H9 (cell line): Measurements from ENCODE around the gene TENM4. TPM values are rescaled to one million over a fixed set of nuclear protein-coding genes. Genes with fewer than 3 reads are reported as not detected.

Source experiments
- DNase-seq: peaks from one replicate; pipeline ENCODE4 v3.0.0-alpha.2; 2017
- H2AFZ ChIP-seq: one replicate; pipeline ENCODE4 v1.6.1; 2013; ENCODE audit warnings: mild to moderate bottlenecking, low read length, control low read depth, moderate library complexity
- H2AK5ac ChIP-seq: 2 replicates; pipeline ENCODE4 v1.6.1; 2013; ENCODE audit warnings: low read length, control low read depth, mixed read lengths; ENCODE audit not compliant: insufficient read length
- H2BK120ac ChIP-seq: one replicate; pipeline ENCODE4 v1.6.1; 2013; ENCODE audit warnings: low read depth, mild to moderate bottlenecking, low read length, control low read depth, inconsistent platforms; ENCODE audit not compliant: poor library complexity, severe bottlenecking
- H2BK12ac ChIP-seq: 2 replicates; pipeline ENCODE4 v1.6.1; 2013; ENCODE audit warnings: low read length, control low read depth, mixed read lengths, low read depth; ENCODE audit not compliant: insufficient read length
- H2BK15ac ChIP-seq: 2 replicates; pipeline ENCODE4 v1.6.1; 2013; ENCODE audit warnings: low read depth, low read length, control low read depth
- H2BK20ac ChIP-seq: one replicate; pipeline ENCODE4 v1.6.1; 2013; ENCODE audit warnings: low read depth, mild to moderate bottlenecking, low read length, control low read depth, inconsistent platforms; ENCODE audit not compliant: poor library complexity, severe bottlenecking
- H2BK5ac ChIP-seq: 2 replicates; pipeline ENCODE4 v1.6.1; 2013; ENCODE audit warnings: low read length, control low read depth, mixed read lengths; ENCODE audit not compliant: insufficient read length
- H3K14ac ChIP-seq: 2 replicates; pipeline ENCODE4 v1.6.1; 2013; ENCODE audit warnings: low read length, control low read depth; ENCODE audit not compliant: insufficient read depth
- H3K18ac ChIP-seq: 2 replicates; pipeline ENCODE4 v1.6.1; 2013; ENCODE audit warnings: low read depth, mild to moderate bottlenecking, mixed read lengths, low read length, control low read depth; ENCODE audit not compliant: insufficient read length
- H3K23ac ChIP-seq: 2 replicates; pipeline ENCODE4 v1.6.1; 2013; ENCODE audit warnings: low read length, control low read depth, mixed read lengths, low read depth; ENCODE audit not compliant: insufficient read length
- H3K23me2 ChIP-seq: 2 replicates; pipeline ENCODE4 v1.6.1; 2013; ENCODE audit warnings: low read depth, mild to moderate bottlenecking, mixed read lengths, low read length, control low read depth; ENCODE audit not compliant: insufficient read length, poor library complexity, severe bottlenecking
- H3K27ac ChIP-seq: 2 replicates; pipeline ENCODE4 v1.5.1; 2013; ENCODE audit warnings: low read length, control low read depth, mixed read lengths, low read depth; ENCODE audit not compliant: insufficient read length
- H3K27me3 ChIP-seq: 2 replicates; pipeline ENCODE4 v1.6.1; 2013; ENCODE audit warnings: low read length, control low read depth, inconsistent platforms; ENCODE audit not compliant: insufficient read depth
- H3K4ac ChIP-seq: 2 replicates; pipeline ENCODE4 v1.6.1; 2013; ENCODE audit warnings: low read depth, mild to moderate bottlenecking, control low read depth, inconsistent platforms, low read length, moderate library complexity
- H3K4me1 ChIP-seq: 2 replicates; pipeline ENCODE4 v1.6.1; 2013; ENCODE audit warnings: low read length, control low read depth, inconsistent platforms; ENCODE audit not compliant: insufficient read depth
- H3K4me2 ChIP-seq: 2 replicates; pipeline ENCODE4 v1.6.1; 2013; ENCODE audit warnings: low read length, control low read depth, mixed read lengths; ENCODE audit not compliant: insufficient read length, insufficient read depth
- H3K56ac ChIP-seq: 2 replicates; pipeline ENCODE4 v1.6.1; 2013; ENCODE audit warnings: low read depth, mild to moderate bottlenecking, mixed read lengths, low read length, control low read depth; ENCODE audit not compliant: insufficient read length
- H3K79me1 ChIP-seq: 2 replicates; pipeline ENCODE4 v1.6.1; 2013; ENCODE audit warnings: low read depth, mild to moderate bottlenecking, moderate library complexity, low read length, control low read depth, inconsistent platforms; ENCODE audit not compliant: insufficient read depth, poor library complexity, severe bottlenecking
- H3K79me2 ChIP-seq: 2 replicates; pipeline ENCODE4 v1.6.1; 2013; ENCODE audit warnings: low read length, control low read depth, inconsistent platforms; ENCODE audit not compliant: insufficient read depth
- H3K9ac ChIP-seq: 2 replicates; pipeline ENCODE4 v1.6.1; 2013; ENCODE audit warnings: low read length, control low read depth, mixed read lengths; ENCODE audit not compliant: insufficient read length; ENCODE audit errors: extremely low read depth
- H3K9me3 ChIP-seq: one replicate; pipeline ENCODE4 v1.6.1; 2013; ENCODE audit warnings: low read depth, low read length, inconsistent platforms; ENCODE audit not compliant: control insufficient read depth
- H3T11ph ChIP-seq: one replicate; pipeline ENCODE4 v1.6.1; 2013; ENCODE audit warnings: mild to moderate bottlenecking, low read length, control low read depth, inconsistent platforms
- H4K20me1 ChIP-seq: one replicate; pipeline ENCODE4 v1.6.1; 2013; ENCODE audit not compliant: control insufficient read depth, insufficient read length, insufficient read depth
- H4K5ac ChIP-seq: 2 replicates; pipeline ENCODE4 v1.6.1; 2013; ENCODE audit warnings: low read depth, mild to moderate bottlenecking, mixed read lengths, low read length, control low read depth; ENCODE audit not compliant: insufficient read length
- H4K8ac ChIP-seq: replicated peaks from 2 replicates; pipeline ENCODE4 v1.6.1; 2013; ENCODE audit warnings: low read length, control low read depth, mixed read lengths, low read depth; ENCODE audit not compliant: insufficient read length
- H4K91ac ChIP-seq: 2 replicates; pipeline ENCODE4 v1.6.1; 2013; ENCODE audit warnings: low read depth, mild to moderate bottlenecking, moderate library complexity, mixed read lengths, low read length, control low read depth; ENCODE audit not compliant: insufficient read length
- H3K27ac Mint-ChIP-seq, 3 experiments: 2 replicates in 2 of 3; 3 replicates in 1 of 3; pipeline ENCODE4 v1.8.0; 2020 to 2021; ENCODE audit warnings: mixed read lengths in 3 of 3, mild to moderate bottlenecking in 1 of 3, moderate library complexity in 1 of 3
- H3K27me3 Mint-ChIP-seq: 2 replicates; pipeline ENCODE4 v1.8.0; 2021; ENCODE audit warnings: low read depth, mild to moderate bottlenecking, moderate library complexity, mixed read lengths
- H3K36me3 Mint-ChIP-seq, 3 experiments: 2 replicates in 2 of 3; 3 replicates in 1 of 3; pipeline ENCODE4 v1.8.0; 2020 to 2021; ENCODE audit warnings: low read depth in 3 of 3, mixed read lengths in 3 of 3; ENCODE audit not compliant: insufficient read depth in 1 of 3
- H3K4me1 Mint-ChIP-seq, 2 experiments: 2 replicates each; pipeline ENCODE4 v1.8.0; 2020; ENCODE audit warnings: mixed read lengths in 2 of 2
- H3K4me3 Mint-ChIP-seq, 2 experiments: 2 replicates in 1 of 2; 3 replicates in 1 of 2; pipeline ENCODE4 v1.8.0; 2020 to 2021; ENCODE audit warnings: mild to moderate bottlenecking in 2 of 2, mixed read lengths in 2 of 2, moderate library complexity in 1 of 2
- H3K9me3 Mint-ChIP-seq, 2 experiments: 2 replicates in 1 of 2; 3 replicates in 1 of 2; pipeline ENCODE4 v1.8.0; 2020; ENCODE audit warnings: mild to moderate bottlenecking in 2 of 2, mixed read lengths in 2 of 2, moderate library complexity in 1 of 2
- CTCF ChIP-seq: fragments of 200-600 bp; sonication (generic); conservative IDR thresholded peaks from 3 replicates; pipeline ENCODE4 v1.8.0; 2021; ENCODE audit warnings: antibody characterized with exemption, mild to moderate bottlenecking
- WGBS: extraction: QIAGEN DNeasy Blood & Tissue Kit; methylation state at CpG from one replicate; pipeline ENCODE4 v1.1.7; 2013; ENCODE audit warnings: missing lambda C conversion rate, low lambda C conversion rate, mixed read lengths; ENCODE audit not compliant: insufficient read length; ENCODE audit errors: extremely low coverage; 5-methylcytosine and 5-hydroxymethylcytosine counted together
- total RNA-seq: library from RNA; stranded (reverse); gene quantifications from 2 replicates; pipeline ENCODE4 v1.2.1, GENCODE V29; 2021

Gene TENM4
- total RNA-seq, 1 experiment from 2014 or later = 4.6 TPM

- no peak for DNase-seq
- Mint-ChIP-seq H3K27ac (no peak overlapping the region), H3K4me3 (no peak overlapping the region), H3K36me3 (no peaks in the 10 kb centered on the region), H3K9me3 (no peaks in the 10 kb centered on the region), H3K27me3 (0 out of 2 replicates have a peak, but pooled peaks cover 3% of the 10 kb centered on the region), H3K4me1 (peaks cover 0 to 5% of the 10 kb centered on the region in 2 experiments; a peak in 2 of 4 replicates)
- H3K27me3 ChIP-seq = 0 out of 2 replicates have a peak, but pooled peaks cover 2% of the 10 kb centered on the region
- H3K4me1 ChIP-seq = no peaks in the 10 kb centered on the region
- peak; percentile 67 for TF ChIP-seq CTCF
- no peaks in the 10 kb centered on the region for H3K79me1 ChIP-seq
- no peaks in the 10 kb centered on the region for H3K79me2 ChIP-seq
- no peak overlapping the region for H4K91ac ChIP-seq
- H3K4me2 ChIP-seq = no peak overlapping the region
- no peak overlapping the region for H4K5ac ChIP-seq
- no peak overlapping the region for H3K9ac ChIP-seq
- H3T11ph ChIP-seq = no peak overlapping the region
- no peak overlapping the region for H2BK20ac ChIP-seq
- H3K56ac ChIP-seq = no peak overlapping the region
- H3K23me2 ChIP-seq = no peaks in the 10 kb centered on the region
- H4K20me1 ChIP-seq = no peaks in the 10 kb centered on the region
- no peak overlapping the region for H2BK15ac ChIP-seq
- no CpG with 5 or more reads among the region's 5 CpGs for WGBS
- no peak overlapping the region for H3K18ac ChIP-seq
- no peak overlapping the region for H2BK5ac ChIP-seq
- H4K8ac ChIP-seq = no peak overlapping the region
- H3K27ac ChIP-seq = no peak overlapping the region
- H2AK5ac ChIP-seq = no peak overlapping the region
- H3K14ac ChIP-seq = no peak overlapping the region
- H2BK120ac ChIP-seq = no peak overlapping the region
- no peak overlapping the region for H3K4ac ChIP-seq
- H2BK12ac ChIP-seq = no peak overlapping the region
- H2AFZ ChIP-seq = no peak overlapping the region
- no peak overlapping the region for H3K23ac ChIP-seq
- no peaks in the 10 kb centered on the region for H3K9me3 ChIP-seq
These were observed 279.9 kb downstream of the TENM4 start for GRCh38 chr11:79160791-79161403.
